Measurements from ENCODE around the gene TNFSF15.

GRCh38 chr9:114826431-114826830 lies 20.6 kb upstream of the TNFSF15 start:
- TF ChIP-seq CTCF (IDR thresholded peaks at IDR 0.05; ENCODE audit: insufficient read depth, low read length, poor library complexity, severe bottlenecking) (no peak), EZH2phosphoT487 (conservative IDR thresholded peaks at IDR 0.05; ENCODE audit: low read length) (no peak)
